Lower leg skin (tissue), 3 donors: ENCODE results near the gene RBBP8.

Experiments used
- CTCF ChIP-seq, 3 donors: fragments of 450-650 bp; IDR thresholded peaks; one replicate each; pipeline ENCODE4 v1.5.1; 2016; ENCODE audit warnings: antibody characterized with exemption in 3 of 3, mild to moderate bottlenecking in 3 of 3, moderate library complexity in 2 of 3
- POLR2A ChIP-seq, 2 donors: fragments of 450-650 bp; IDR thresholded peaks; one replicate each; pipeline ENCODE4 v1.6.1; 2016 to 2017; ENCODE audit warnings: antibody characterized with exemption in 2 of 2, mild to moderate bottlenecking in 1 of 2, moderate library complexity in 1 of 2

DNA sequence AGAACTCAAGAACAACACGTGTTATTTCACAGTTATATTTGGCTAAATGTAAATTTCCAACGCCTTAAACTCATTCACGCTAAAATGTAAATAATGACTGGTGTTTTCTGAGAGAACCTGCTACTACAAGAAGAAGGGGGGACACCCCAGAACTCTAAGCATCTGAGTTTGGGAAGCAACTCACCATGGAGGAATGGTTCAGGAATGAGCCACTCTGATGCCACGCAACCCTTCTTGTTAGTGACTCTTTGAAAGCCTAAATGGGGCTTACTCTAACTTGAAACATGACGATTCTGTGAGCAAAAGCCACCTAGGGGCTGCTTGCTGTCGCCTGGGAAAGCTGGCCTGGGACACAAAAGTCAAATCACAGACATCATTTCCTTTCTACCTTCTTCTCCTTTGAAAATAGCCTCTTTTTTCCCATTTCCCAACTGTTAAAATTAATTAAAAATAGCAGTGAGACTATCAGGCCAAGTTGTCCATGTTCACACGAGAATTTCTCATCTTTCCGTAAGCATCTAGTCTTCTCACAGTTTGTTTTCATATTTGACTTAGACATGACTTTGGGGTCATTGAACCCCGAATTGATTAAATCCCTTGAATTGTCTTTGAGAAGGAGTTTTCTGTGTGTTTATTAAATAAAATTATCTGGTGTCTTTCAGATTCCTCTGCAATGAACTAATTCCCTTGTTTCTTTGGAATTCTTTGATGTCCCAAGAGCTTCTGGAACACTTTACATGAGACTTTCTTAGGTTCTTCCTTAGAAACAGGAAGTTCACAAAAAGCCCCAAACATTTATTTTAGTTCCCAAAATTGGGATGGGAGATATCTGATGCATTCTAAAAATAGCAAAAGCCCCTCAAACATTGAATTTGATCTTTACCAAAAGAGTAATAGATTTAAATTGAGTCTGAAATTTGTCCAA, 126.7 kb downstream of the RBBP8 start:
- TF ChIP-seq CTCF (IDR thresholded peaks at IDR 0.05) (no peak), POLR2A (IDR thresholded peaks at IDR 0.05) (no peak)
